Smooth muscle cell (in vitro differentiated cells): Measurements from ENCODE around the gene MAP7D1. TPM values are rescaled to one million over a fixed set of nuclear protein-coding genes. Genes with fewer than 3 reads are reported as not detected.
"Not testable (repeated sequence)": the region's sequence is repeated elsewhere in the genome, so short reads cannot be mapped to it uniquely, and the experiment has no call there.

Experiments used
- DNase-seq: peaks from one replicate; lab custom pipeline; 2025; ENCODE audit not compliant: unreplicated experiment; lab: John Stamatoyannopoulos, UW
- H2AFZ ChIP-seq: fragments of 200-600 bp; sonication (generic); 2 replicates; pipeline ENCODE4 v1.6.0; 2016; ENCODE audit warnings: antibody characterized with exemption, low read depth, mild to moderate bottlenecking
- H3F3A ChIP-seq: fragments of 200-600 bp; sonication (generic); 2 replicates; pipeline ENCODE4 v1.6.0; 2017; ENCODE audit warnings: antibody characterized with exemption, low read depth
- H3K27ac ChIP-seq: fragments of 200-600 bp; sonication (generic); 2 replicates; pipeline ENCODE4 v1.5.1; 2016; ENCODE audit warnings: low read depth, mild to moderate bottlenecking
- H3K27me3 ChIP-seq: fragments of 200-600 bp; sonication (generic); 2 replicates; pipeline ENCODE4 v1.6.1; 2016; ENCODE audit warnings: low read depth, mild to moderate bottlenecking
- H3K36me3 ChIP-seq: fragments of 200-600 bp; sonication (generic); 2 replicates; pipeline ENCODE4 v1.5.1; 2016; ENCODE audit warnings: low read depth
- H3K4me1 ChIP-seq: fragments of 200-600 bp; sonication (generic); 2 replicates; pipeline ENCODE4 v1.5.1; 2016; ENCODE audit warnings: low read depth
- H3K4me2 ChIP-seq: fragments of 200-600 bp; sonication (generic); 2 replicates; pipeline ENCODE4 v1.6.0; 2016; ENCODE audit warnings: mild to moderate bottlenecking
- H3K4me3 ChIP-seq: fragments of 200-600 bp; sonication (generic); 2 replicates; pipeline ENCODE4 v1.5.1; 2016; ENCODE audit warnings: mild to moderate bottlenecking
- H3K79me2 ChIP-seq: fragments of 200-600 bp; sonication (generic); 2 replicates; pipeline ENCODE4 v1.6.0; 2016; ENCODE audit warnings: low read depth, mild to moderate bottlenecking
- H3K9ac ChIP-seq: fragments of 200-600 bp; sonication (generic); 2 replicates; pipeline ENCODE4 v1.6.0; 2016; ENCODE audit warnings: low read depth
- H3K9me3 ChIP-seq: fragments of 200-600 bp; sonication (generic); replicated peaks from 2 replicates; pipeline ENCODE4 v1.5.1; 2016; ENCODE audit warnings: low read depth
- H4K20me1 ChIP-seq: fragments of 200-600 bp; sonication (generic); 2 replicates; pipeline ENCODE4 v1.6.0; 2016; ENCODE audit warnings: low read depth
- WGBS: methylation state at CpG from one replicate; pipeline ENCODE4 v1.1.7; 2016; ENCODE audit warnings: low lambda C conversion rate; 5-methylcytosine and 5-hydroxymethylcytosine counted together
- polyA plus RNA-seq: library from polyadenylated mRNA; unstranded; fragments of >200 nt; fragmentation: Nextera tagmentation; extraction: Ambion mirVana; gene quantifications from 2 replicates; pipeline ENCODE4 v1.2.1, GENCODE V29; 2016
- small RNA-seq: library from RNA; depleted of rRNA; stranded (forward); fragments of <200 nt; gene quantifications from one replicate; pipeline ENCODE3, GENCODE V24; 2014
- total RNA-seq: library from RNA; depleted of rRNA; stranded (reverse); fragments of >200 nt; gene quantifications from 2 replicates; pipeline ENCODE4 v1.2.3, GENCODE V29; 2014
- TF ChIP-seq, protein P1 (sequence below): fragments of 200-600 bp; sonication (generic); IDR thresholded peaks from 2 replicates; pipeline ENCODE4 v1.5.1; 2017; ENCODE audit warnings: borderline replicate concordance, mild to moderate bottlenecking, antibody characterized with exemption; ENCODE audit not compliant: insufficient read depth, poor library complexity, severe bottlenecking

Gene MAP7D1
- total and polyA plus RNA-seq, 2 experiments from 2014 or later, result 109 to 169 TPM

DNA sequence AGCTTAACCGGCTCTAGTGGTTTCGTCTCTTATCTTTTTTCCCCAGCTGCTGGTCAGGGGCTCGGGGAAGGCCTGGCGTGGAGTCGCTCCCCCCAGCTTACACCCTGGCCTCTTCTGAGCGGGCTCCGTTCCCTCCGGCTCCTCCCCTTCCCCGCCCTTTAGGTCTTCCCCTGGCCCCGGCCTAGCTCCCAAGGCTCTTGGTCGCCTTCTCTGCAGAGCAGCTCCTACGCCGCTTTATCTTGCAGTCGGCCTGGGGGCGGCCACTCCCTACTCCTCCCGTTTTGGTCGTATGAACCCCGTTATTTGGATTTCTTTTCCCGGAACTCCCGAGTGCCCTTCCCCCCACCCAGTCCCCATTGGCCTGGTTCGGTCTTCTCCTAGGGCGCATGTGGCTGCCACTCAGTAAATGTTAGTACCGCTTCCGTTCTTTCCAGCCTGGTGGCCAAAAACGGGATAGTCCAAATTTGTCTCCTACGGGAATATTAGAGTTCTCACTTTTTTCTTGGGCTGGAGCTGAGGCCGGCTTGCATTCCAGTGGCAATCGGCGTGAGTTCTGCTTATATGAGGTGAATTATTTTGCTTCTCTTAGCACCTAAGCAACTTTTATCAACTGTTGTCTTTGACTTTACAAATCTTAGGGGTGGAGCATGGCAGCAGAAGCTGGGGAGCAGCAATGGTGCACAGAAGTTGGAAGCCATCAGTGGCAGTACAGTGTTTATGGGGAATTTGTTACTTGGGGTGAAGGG lies 68.8 kb downstream of the MAP7D1 start:
- Histone ChIP-seq H3K4me1 (peaks cover 23% of the 10 kb centered on the region), H3K79me2 (peaks cover 54% of the 10 kb centered on the region), H4K20me1 (peaks cover 52% of the 10 kb centered on the region), H3K9ac (peak overlapping the region; percentile 97), H3K9me3 (no peaks in the 10 kb centered on the region), H3K4me3 (peak overlapping the region; percentile 63), H3K27ac (peak overlapping the region; percentile 98), H3K36me3 (no peaks in the 10 kb centered on the region), H3K27me3 (no peaks in the 10 kb centered on the region), H3F3A (peaks cover 14% of the 10 kb centered on the region), H3K4me2 (peak overlapping the region; percentile 84), H2AFZ (peak overlapping the region; percentile 77)
- under 1% methylated on average over 24 of the region's 29 CpGs for WGBS
- TF ChIP-seq, protein P1, sequence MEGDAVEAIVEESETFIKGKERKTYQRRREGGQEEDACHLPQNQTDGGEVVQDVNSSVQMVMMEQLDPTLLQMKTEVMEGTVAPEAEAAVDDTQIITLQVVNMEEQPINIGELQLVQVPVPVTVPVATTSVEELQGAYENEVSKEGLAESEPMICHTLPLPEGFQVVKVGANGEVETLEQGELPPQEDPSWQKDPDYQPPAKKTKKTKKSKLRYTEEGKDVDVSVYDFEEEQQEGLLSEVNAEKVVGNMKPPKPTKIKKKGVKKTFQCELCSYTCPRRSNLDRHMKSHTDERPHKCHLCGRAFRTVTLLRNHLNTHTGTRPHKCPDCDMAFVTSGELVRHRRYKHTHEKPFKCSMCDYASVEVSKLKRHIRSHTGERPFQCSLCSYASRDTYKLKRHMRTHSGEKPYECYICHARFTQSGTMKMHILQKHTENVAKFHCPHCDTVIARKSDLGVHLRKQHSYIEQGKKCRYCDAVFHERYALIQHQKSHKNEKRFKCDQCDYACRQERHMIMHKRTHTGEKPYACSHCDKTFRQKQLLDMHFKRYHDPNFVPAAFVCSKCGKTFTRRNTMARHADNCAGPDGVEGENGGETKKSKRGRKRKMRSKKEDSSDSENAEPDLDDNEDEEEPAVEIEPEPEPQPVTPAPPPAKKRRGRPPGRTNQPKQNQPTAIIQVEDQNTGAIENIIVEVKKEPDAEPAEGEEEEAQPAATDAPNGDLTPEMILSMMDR, result peak; percentile 41
- DNase-seq, result peak; percentile 92

DNA sequence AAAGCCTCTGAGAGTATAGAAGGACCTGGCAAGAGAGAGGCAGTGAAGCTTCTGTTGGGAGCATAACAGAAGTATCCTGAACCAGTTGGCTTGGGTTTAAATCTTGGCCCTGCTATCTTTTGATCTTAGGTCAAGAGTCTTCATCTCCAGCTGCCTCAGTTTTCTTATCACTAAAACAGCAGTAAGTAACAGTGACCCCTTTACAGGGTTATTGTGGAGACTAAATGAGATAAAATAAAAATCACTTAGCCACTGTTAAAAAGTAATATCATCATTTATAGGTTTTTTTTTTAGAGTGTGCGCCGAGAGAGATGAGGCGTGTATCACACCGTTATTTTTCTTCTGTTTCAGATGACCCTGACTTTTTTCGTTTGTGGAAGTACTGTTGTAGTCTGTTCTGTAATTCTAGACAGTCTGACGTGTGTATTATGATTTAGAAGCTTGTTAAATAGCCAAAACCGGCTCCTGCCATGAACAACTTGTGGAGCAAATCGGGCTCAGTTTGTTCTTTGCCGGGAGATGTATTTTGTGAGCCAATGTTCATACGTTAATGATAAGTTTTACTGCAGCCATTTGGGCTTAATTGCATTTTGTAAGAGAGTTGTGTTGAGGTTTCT lies 69.4 kb downstream of the MAP7D1 start:
- no peaks in the 10 kb centered on the region for H3K36me3 ChIP-seq
- DNase-seq, result no peak
- 55% methylated on average over 10 of the region's 10 CpGs for WGBS
- H3K27ac ChIP-seq, result peak overlapping the region; percentile 98
- peaks cover 14% of the 10 kb centered on the region for H3F3A ChIP-seq
- H3K4me1 ChIP-seq, result peaks cover 23% of the 10 kb centered on the region
- H3K9ac ChIP-seq, result peak overlapping the region; percentile 97
- TF ChIP-seq, protein P1, result no peak
- peaks cover 59% of the 10 kb centered on the region for H4K20me1 ChIP-seq
- H3K79me2 ChIP-seq, result peaks cover 60% of the 10 kb centered on the region
- H2AFZ ChIP-seq, result no peak overlapping the region
- H3K9me3 ChIP-seq, result no peaks in the 10 kb centered on the region
- H3K27me3 ChIP-seq, result no peaks in the 10 kb centered on the region
- H3K4me2 ChIP-seq, result peak overlapping the region; percentile 84
- peak overlapping the region; percentile 63 for H3K4me3 ChIP-seq

DNA sequence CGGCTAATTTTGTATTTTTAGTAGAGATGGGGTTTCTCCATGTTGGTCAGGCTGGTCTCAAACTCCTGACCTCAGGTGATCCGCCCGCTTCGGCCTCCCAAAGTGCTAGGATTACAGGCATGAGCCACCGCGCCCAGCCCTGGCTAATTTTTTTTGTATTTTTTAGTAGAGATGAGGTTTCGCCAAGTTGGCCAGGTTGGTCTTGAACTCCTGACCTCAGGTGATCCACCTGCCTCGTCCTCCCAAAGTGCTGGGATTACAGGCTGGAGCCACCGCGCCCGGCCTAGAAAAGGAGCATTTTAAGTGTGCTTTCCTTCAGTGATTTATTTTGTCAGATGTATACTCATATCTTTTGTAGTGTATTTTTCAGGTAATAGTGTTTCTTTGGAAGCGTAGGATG lies 74.3 kb downstream of the MAP7D1 start:
- 95% methylated on average over 12 of the region's 12 CpGs for WGBS
- not testable (repeated sequence) for H3K4me3 ChIP-seq, H3K27ac ChIP-seq, H3K27me3 ChIP-seq, H2AFZ ChIP-seq, H3K9me3 ChIP-seq, H3K9ac ChIP-seq, H3K4me2 ChIP-seq, H3F3A ChIP-seq, H3K36me3 ChIP-seq, DNase-seq
- peaks cover 16% of the 10 kb centered on the region for H3K4me1 ChIP-seq
- H4K20me1 ChIP-seq, result peaks cover 100% of the 10 kb centered on the region
- peaks cover 100% of the 10 kb centered on the region for H3K79me2 ChIP-seq

Small RNA genes lying within 50 kb of the gene (small RNA-seq; reads per million reads assigned to genes)
- gene RN7SL131P, result not detected

Other genes with a start within 250 kb of the MAP7D1 start
- 22.6 and 31.6 TPM in 2 replicates for gene AGO3, start 225.1 kb upstream of the MAP7D1 start, total RNA-seq
- gene AGO3, start 225.1 kb upstream of the MAP7D1 start, polyA plus RNA-seq, result 14.3 and 22.9 TPM in 2 replicates
- gene TEKT2, start 72.1 kb upstream of the MAP7D1 start, total RNA-seq, result 0.27 TPM in 1 of 2 replicates, not detected in the other
- 0.66 and 0.85 TPM in 2 replicates for gene TEKT2, start 72.1 kb upstream of the MAP7D1 start, polyA plus RNA-seq
- 26.7 and 31.0 TPM in 2 replicates for gene ADPRS, start 67.3 kb upstream of the MAP7D1 start, total RNA-seq
- gene ADPRS, start 67.3 kb upstream of the MAP7D1 start, polyA plus RNA-seq, result 38.8 and 44.1 TPM in 2 replicates
- gene COL8A2, start 30.9 kb upstream of the MAP7D1 start, total RNA-seq, result 21.7 and 32.9 TPM in 2 replicates
- 35.9 and 59.0 TPM in 2 replicates for gene COL8A2, start 30.9 kb upstream of the MAP7D1 start, polyA plus RNA-seq
- 67.8 and 202 TPM in 2 replicates for gene TRAPPC3, start 6.7 kb upstream of the MAP7D1 start, total RNA-seq
- 113 and 114 TPM in 2 replicates for gene TRAPPC3, start 6.7 kb upstream of the MAP7D1 start, polyA plus RNA-seq
- gene THRAP3, start 68.3 kb downstream of the MAP7D1 start, total RNA-seq, result 60.5 and 97.2 TPM in 2 replicates
- 44.1 and 45.1 TPM in 2 replicates for gene THRAP3, start 68.3 kb downstream of the MAP7D1 start, polyA plus RNA-seq
- 12.0 and 16.4 TPM in 2 replicates for gene SH3D21, start 150.2 kb downstream of the MAP7D1 start, total RNA-seq
- 6.9 and 8.2 TPM in 2 replicates for gene SH3D21, start 150.2 kb downstream of the MAP7D1 start, polyA plus RNA-seq
- gene EVA1B, start 167.5 kb downstream of the MAP7D1 start, total RNA-seq, result 49.8 and 88.7 TPM in 2 replicates
- gene EVA1B, start 167.5 kb downstream of the MAP7D1 start, polyA plus RNA-seq, result 164 and 182 TPM in 2 replicates
- gene STK40, start 229.8 kb downstream of the MAP7D1 start, total RNA-seq, result 7.2 and 8.4 TPM in 2 replicates
- 18.8 and 28.3 TPM in 2 replicates for gene STK40, start 229.8 kb downstream of the MAP7D1 start, polyA plus RNA-seq
- 6.9 and 12.2 TPM in 2 replicates for gene LSM10, start 241.7 kb downstream of the MAP7D1 start, total RNA-seq
- 59.4 and 72.9 TPM in 2 replicates for gene LSM10, start 241.7 kb downstream of the MAP7D1 start, polyA plus RNA-seq